ENCODE data around the gene PLA2R1. TPM values are rescaled to one million over a fixed set of nuclear protein-coding genes. Genes with fewer than 3 reads are reported as not detected.

PLA2R1 gene
- total RNA-seq, 1 experiment from 2014 or later: 1.1 TPM

DNA sequence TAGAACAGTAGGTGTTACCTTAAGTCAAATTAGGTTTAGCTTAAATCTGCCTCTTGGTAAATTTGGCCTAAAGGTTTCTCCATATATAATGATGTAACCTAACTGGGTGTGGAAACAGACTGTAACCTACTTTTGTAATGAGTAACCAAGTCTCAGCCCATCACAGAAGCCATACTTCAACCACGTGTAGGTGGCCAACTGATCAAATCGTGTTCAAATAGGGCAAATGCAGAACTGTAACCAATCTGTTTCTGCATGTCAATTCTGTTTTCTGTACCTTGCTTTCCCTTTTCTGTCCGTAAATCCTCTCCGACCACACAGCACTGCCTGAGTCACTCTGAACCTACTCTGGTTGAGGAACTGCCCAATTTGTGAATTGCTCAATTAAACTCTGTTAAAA, 34.0 kb upstream of the PLA2R1 start (continued):
- TF ChIP-seq, protein P1, sequence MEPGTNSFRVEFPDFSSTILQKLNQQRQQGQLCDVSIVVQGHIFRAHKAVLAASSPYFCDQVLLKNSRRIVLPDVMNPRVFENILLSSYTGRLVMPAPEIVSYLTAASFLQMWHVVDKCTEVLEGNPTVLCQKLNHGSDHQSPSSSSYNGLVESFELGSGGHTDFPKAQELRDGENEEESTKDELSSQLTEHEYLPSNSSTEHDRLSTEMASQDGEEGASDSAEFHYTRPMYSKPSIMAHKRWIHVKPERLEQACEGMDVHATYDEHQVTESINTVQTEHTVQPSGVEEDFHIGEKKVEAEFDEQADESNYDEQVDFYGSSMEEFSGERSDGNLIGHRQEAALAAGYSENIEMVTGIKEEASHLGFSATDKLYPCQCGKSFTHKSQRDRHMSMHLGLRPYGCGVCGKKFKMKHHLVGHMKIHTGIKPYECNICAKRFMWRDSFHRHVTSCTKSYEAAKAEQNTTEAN (CRISPR knock-in tag; IDR thresholded peaks at IDR 0.05): no peak
- TF ChIP-seq ZNF396 (CRISPR knock-in tag; IDR thresholded peaks at IDR 0.05; ENCODE audit: borderline replicate concordance) (no peak), ZNF121 (CRISPR knock-in tag; IDR thresholded peaks at IDR 0.05) (no peak), ZNF532 (CRISPR knock-in tag; IDR thresholded peaks at IDR 0.05; ENCODE audit: borderline replicate concordance) (no peak), SOX15 (CRISPR knock-in tag; IDR thresholded peaks at IDR 0.05) (no peak), KAT7 (CRISPR knock-in tag; IDR thresholded peaks at IDR 0.05; ENCODE audit: borderline replicate concordance) (no peak)
- TF ChIP-seq, protein P2, sequence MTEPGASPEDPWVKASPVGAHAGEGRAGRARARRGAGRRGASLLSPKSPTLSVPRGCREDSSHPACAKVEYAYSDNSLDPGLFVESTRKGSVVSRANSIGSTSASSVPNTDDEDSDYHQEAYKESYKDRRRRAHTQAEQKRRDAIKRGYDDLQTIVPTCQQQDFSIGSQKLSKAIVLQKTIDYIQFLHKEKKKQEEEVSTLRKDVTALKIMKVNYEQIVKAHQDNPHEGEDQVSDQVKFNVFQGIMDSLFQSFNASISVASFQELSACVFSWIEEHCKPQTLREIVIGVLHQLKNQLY (CRISPR knock-in tag; IDR thresholded peaks at IDR 0.05): no peak
- TF ChIP-seq, protein P3, sequence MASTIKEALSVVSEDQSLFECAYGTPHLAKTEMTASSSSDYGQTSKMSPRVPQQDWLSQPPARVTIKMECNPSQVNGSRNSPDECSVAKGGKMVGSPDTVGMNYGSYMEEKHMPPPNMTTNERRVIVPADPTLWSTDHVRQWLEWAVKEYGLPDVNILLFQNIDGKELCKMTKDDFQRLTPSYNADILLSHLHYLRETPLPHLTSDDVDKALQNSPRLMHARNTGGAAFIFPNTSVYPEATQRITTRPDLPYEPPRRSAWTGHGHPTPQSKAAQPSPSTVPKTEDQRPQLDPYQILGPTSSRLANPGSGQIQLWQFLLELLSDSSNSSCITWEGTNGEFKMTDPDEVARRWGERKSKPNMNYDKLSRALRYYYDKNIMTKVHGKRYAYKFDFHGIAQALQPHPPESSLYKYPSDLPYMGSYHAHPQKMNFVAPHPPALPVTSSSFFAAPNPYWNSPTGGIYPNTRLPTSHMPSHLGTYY (CRISPR knock-in tag; IDR thresholded peaks at IDR 0.05): no peak

DNA sequence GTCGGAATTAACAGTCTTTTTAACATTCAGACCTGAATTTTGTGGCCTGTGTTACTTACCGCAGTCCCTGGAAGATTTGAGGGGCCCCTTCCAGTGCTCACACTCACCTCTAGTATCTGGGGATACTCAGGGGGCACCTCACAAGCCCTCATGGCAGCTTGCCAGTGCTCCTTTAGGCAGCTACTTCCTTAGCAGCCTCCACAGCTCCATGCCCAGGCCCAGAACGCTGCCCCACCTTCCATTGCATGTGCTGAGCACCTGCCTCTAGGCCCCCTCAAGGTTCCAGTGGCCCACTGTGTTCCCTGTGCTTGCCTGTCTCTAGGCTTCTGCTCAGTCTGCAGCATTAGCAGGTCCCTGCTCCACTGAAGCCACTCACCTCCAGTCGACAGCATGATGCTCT, 30.0 kb upstream of the PLA2R1 start:
- TF ChIP-seq IRF2 (CRISPR knock-in tag; IDR thresholded peaks at IDR 0.05; ENCODE audit: borderline replicate concordance, low read depth) (no peak), FOXP1 (CRISPR knock-in tag; IDR thresholded peaks at IDR 0.05; ENCODE audit: borderline replicate concordance) (no peak), NFATC4 (CRISPR knock-in tag; IDR thresholded peaks at IDR 0.05) (no peak), MYBL2 (CRISPR knock-in tag; IDR thresholded peaks at IDR 0.05) (no peak), RELA (CRISPR knock-in tag; IDR thresholded peaks at IDR 0.05; ENCODE audit: borderline replicate concordance) (no peak), ZNF263 (CRISPR knock-in tag; IDR thresholded peaks at IDR 0.05; ENCODE audit: low read depth) (no peak), ZNF281 (CRISPR knock-in tag; IDR thresholded peaks at IDR 0.05) (no peak)
- TF ChIP-seq, protein P1 (CRISPR knock-in tag; IDR thresholded peaks at IDR 0.05): no peak
- TF ChIP-seq, protein P4, sequence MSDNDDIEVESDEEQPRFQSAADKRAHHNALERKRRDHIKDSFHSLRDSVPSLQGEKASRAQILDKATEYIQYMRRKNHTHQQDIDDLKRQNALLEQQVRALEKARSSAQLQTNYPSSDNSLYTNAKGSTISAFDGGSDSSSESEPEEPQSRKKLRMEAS (CRISPR knock-in tag; IDR thresholded peaks at IDR 0.05): no peak
- CTCF ChIA-PET: interaction anchor here (0.5 kb wide), 1 partner anchor 19 kb away, joined by 3 read pairs; no protein-coding TSS in a partner anchor
- ATAC-seq: no peak
- Mint-ChIP-seq H3K4me1 (no peaks in the 10 kb centered on the region), H3K36me3 (peaks cover 52% of the 10 kb centered on the region), H3K27ac (no peak overlapping the region), H3K9me3 (peaks cover 76% of the 10 kb centered on the region), H3K4me3 (no peak overlapping the region), H3K27me3 (ENCODE audit: low read depth) (peaks cover 7% of the 10 kb centered on the region)
- POLR2A ChIA-PET: no interaction called here
- no peak for DNase-seq (ENCODE audit: low spot score)

Measured in WTC11 (cell line).